ENCODE results near the gene TSPAN9. TPM values are rescaled to one million over a fixed set of nuclear protein-coding genes. Genes with fewer than 3 reads are reported as not detected.

Gene TSPAN9
- polyA plus RNA-seq, 10 donors = 99.8 to 117 (median 105) TPM

- no peak for DNase-seq
Observed at GRCh38 chr12:3179731-3180130, 102.6 kb downstream of the TSPAN9 start.

GRCh38 chr12:3182426-3182825, 105.2 kb downstream of the TSPAN9 start:
- no peak for DNase-seq

GRCh38 chr12:3184485-3184884, 107.3 kb downstream of the TSPAN9 start:
- DNase-seq = no peak

GRCh38 chr12:3185260-3185870, 108.2 kb downstream of the TSPAN9 start:
- no peak for DNase-seq

GRCh38 chr12:3186546-3187215, 109.5 kb downstream of the TSPAN9 start:
- DNase-seq = no peak

- DNase-seq = no peak
Observed at GRCh38 chr12:3187846-3188770, 110.9 kb downstream of the TSPAN9 start.

- DNase-seq = no peak
Observed at GRCh38 chr12:3189282-3189681, 112.1 kb downstream of the TSPAN9 start.

- no peak for DNase-seq
Observed at GRCh38 chr12:3190101-3190500, 112.9 kb downstream of the TSPAN9 start.

- no peak for DNase-seq
Observed at GRCh38 chr12:3191450-3191849, 114.3 kb downstream of the TSPAN9 start.

GRCh38 chr12:3192221-3192620, 115.0 kb downstream of the TSPAN9 start:
- DNase-seq = no peak

GRCh38 chr12:3193131-3193530, 116.0 kb downstream of the TSPAN9 start:
- DNase-seq = no peak

- DNase-seq = no peak
Observed at GRCh38 chr12:3193755-3194154, 116.6 kb downstream of the TSPAN9 start.

- DNase-seq = no peak
Observed at GRCh38 chr12:3195337-3195736, 118.2 kb downstream of the TSPAN9 start.

- no peak for DNase-seq
Observed at GRCh38 chr12:3195859-3196483, 118.8 kb downstream of the TSPAN9 start.

GRCh38 chr12:3196488-3196887, 119.3 kb downstream of the TSPAN9 start:
- DNase-seq = no peak

GRCh38 chr12:3197131-3197818, 120.1 kb downstream of the TSPAN9 start:
- no peak for DNase-seq

- DNase-seq = peak in 2 of 3 donors; percentile 55 to 83
Observed at GRCh38 chr12:3199551-3200031, 122.4 kb downstream of the TSPAN9 start.

- DNase-seq = peak in 2 of 3 donors; percentile 82 to 92
Observed at GRCh38 chr12:3200032-3200617, 122.9 kb downstream of the TSPAN9 start.

- DNase-seq = peak in 1 of 3 donors; percentile 62
Observed at GRCh38 chr12:3200814-3201233, 123.6 kb downstream of the TSPAN9 start.

GRCh38 chr12:3201339-3202051, 124.3 kb downstream of the TSPAN9 start:
- peak in 1 of 3 donors; percentile 60 for DNase-seq

Measured in muscle of back (tissue), 11 donors.